ENCODE measurements around the gene EFEMP1. TPM values are rescaled to one million over a fixed set of nuclear protein-coding genes. Genes with fewer than 3 reads are reported as not detected.

Gene EFEMP1
- total RNA-seq, 1 donor from 2014 or later, result 2.8 TPM

- DNase-seq, result no peak
These were observed 97.3 kb downstream of the EFEMP1 start for GRCh38 chr2:55826246-55826645.

- DNase-seq, result no peak
These were observed 99.0 kb downstream of the EFEMP1 start for GRCh38 chr2:55824551-55825096.

Other genes with a start within 250 kb of the EFEMP1 start
- gene PNPT1, start 229.9 kb downstream of the EFEMP1 start, total RNA-seq, result 30.4 TPM

Measured in occipital lobe (tissue), 2 donors.